Head of caudate nucleus (tissue), 42 donors: ENCODE data around the gene BCL11B.

Source experiments
- DNase-seq, 42 donors: peaks; one replicate each; pipeline versions ENCODE4 v3.0.0 to v3.0.0-alpha.2; 2020 to 2021; ENCODE audit warnings: mixed read lengths in 7 of 42
- intact Hi-C: fragments of 100-400 bp; cut with DNase I; formaldehyde crosslinking; loops from one replicate; pipeline ENCODE4 v1.15.0; 2022

BCL11B gene

GRCh38 chr14:99260116-99260515 is 11.9 kb downstream of the BCL11B start:
- intact Hi-C loops: loop anchor here (10.0 kb wide), 1 partner anchor 1125 kb away; no protein-coding TSS in a partner anchor
- no peak for DNase-seq

GRCh38 chr14:99258876-99259726 is 12.9 kb downstream of the BCL11B start:
- DNase-seq: peak in 1 of 42 donors; percentile 6
- intact Hi-C loops: no loop called here

GRCh38 chr14:99258341-99258861 is 13.6 kb downstream of the BCL11B start:
- intact Hi-C loops: no loop called here
- peak in 4 of 42 donors; percentile 14 to 48 (median 30) for DNase-seq

- peak in 2 of 42 donors; percentile 24 to 43 for DNase-seq
- intact Hi-C loops: no loop called here
These were observed 14.2 kb downstream of the BCL11B start for GRCh38 chr14:99257673-99258221.

- no peak for DNase-seq
- intact Hi-C loops: no loop called here
These were observed 14.8 kb downstream of the BCL11B start for GRCh38 chr14:99257122-99257672.

- intact Hi-C loops: no loop called here
- DNase-seq: no peak
These were observed 15.5 kb downstream of the BCL11B start for GRCh38 chr14:99256483-99256874.

- intact Hi-C loops: no loop called here
- DNase-seq: no peak
These were observed 16.1 kb downstream of the BCL11B start for GRCh38 chr14:99255621-99256482.

- intact Hi-C loops: no loop called here
- no peak for DNase-seq
These were observed 17.5 kb downstream of the BCL11B start for GRCh38 chr14:99254328-99255009.

- intact Hi-C loops: no loop called here
- no peak for DNase-seq
These were observed 18.1 kb downstream of the BCL11B start for GRCh38 chr14:99253890-99254289.

GRCh38 chr14:99252940-99253868 is 18.8 kb downstream of the BCL11B start:
- intact Hi-C loops: no loop called here
- DNase-seq: peak in 11 of 42 donors; percentile 44 to 78 (median 61)

- intact Hi-C loops: no loop called here
- DNase-seq: peak in 10 of 42 donors; percentile 26 to 85 (median 68)
These were observed 19.5 kb downstream of the BCL11B start for GRCh38 chr14:99252443-99252939.

- intact Hi-C loops: no loop called here
- no peak for DNase-seq
These were observed 20.3 kb downstream of the BCL11B start for GRCh38 chr14:99251721-99252120.

GRCh38 chr14:99250636-99251208 is 21.3 kb downstream of the BCL11B start:
- DNase-seq: no peak

GRCh38 chr14:99249389-99249788 is 22.6 kb downstream of the BCL11B start:
- DNase-seq: no peak
- intact Hi-C loops: no loop called here

More at GRCh38 chr14:99250636-99251208, 21.3 kb downstream of the BCL11B start:
- intact Hi-C loops: no loop called here

GRCh38 chr14:99248761-99249171 is 23.2 kb downstream of the BCL11B start:
- DNase-seq: no peak
- intact Hi-C loops: no loop called here

- no peak for DNase-seq
- intact Hi-C loops: no loop called here
These were observed 24.2 kb downstream of the BCL11B start for GRCh38 chr14:99247772-99248171.
